ENCODE results near the gene SPAG9. TPM values are rescaled to one million over a fixed set of nuclear protein-coding genes. Genes with fewer than 3 reads are reported as not detected.

Gene SPAG9
- total RNA-seq, 2 donors from 2014 or later = 54.7 to 115 TPM

DNA sequence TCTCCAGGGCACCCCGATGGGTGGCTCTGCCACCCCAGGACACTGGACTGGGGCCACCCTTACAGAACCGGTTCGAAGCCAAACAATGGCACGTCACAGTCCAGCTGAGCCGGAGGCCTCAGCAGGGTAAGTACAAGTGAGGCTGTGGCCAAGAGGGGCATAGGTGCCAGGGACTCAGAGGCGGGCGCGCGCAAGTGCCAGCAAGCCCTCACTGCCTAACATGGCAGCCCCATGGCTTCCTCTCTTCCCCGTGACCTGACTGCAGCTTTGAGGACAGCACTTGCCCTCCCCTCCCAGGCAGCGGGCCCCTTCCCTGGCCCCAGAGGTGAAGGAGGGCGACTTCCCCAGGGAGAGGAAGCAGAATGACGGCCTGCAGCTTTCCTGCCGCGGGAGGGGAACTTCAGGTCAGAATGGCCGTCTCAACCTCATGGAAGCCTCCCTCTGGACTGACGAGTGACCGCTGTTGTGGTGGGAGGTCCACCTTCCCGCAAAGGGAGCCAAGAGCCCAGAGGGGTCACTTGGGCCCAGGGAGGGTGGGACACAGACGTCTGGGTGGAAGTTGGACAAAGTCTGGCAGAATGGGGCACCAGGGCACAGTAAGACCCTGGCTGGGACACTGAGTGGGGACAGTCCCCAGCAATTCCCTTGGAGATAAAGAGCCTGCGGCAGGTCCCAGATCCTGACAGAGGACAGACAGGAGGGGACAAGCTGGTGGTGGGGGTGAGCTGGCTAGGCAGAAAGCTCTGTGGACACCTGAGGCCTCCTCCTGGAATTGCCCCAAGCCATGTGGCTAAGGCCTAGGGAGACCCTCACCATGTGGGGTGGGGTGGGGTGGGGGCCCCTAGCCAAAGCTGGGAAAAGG, 202.4 kb downstream of the SPAG9 start:
- DNase-seq (ENCODE audit: low spot score in 2 of 2) (no peak), ATAC-seq (no peak)
- H3K9me3 Mint-ChIP-seq = peaks cover 0 to 5% of the 10 kb centered on the region in 2 donors
- H3K36me3 Mint-ChIP-seq = no peaks in the 10 kb centered on the region
- H3K27ac Mint-ChIP-seq = peak overlapping the region; percentile 50 to 96

DNA sequence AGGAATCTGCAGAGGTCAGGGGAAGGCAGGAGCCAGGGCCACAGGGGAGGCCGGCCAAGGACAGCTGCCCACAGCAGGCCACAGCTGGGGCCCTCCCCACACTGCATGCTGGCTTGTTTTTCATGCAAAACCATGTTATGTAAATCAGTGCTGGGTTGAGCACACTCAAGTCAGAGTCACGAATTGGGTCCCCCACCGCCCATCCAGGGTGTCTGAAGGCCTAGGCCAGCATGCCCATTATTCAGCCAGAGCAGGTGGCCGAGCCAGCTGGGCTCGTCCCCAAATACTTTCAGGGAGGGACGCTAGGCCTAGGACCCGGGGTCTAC, 203.3 kb downstream of the SPAG9 start:
- no peak for DNase-seq (ENCODE audit: low spot score in 2 of 2)
- H3K27ac Mint-ChIP-seq = no peak overlapping the region
- peaks cover 0 to 5% of the 10 kb centered on the region in 2 donors for H3K9me3 Mint-ChIP-seq
- no peak for ATAC-seq
- no peaks in the 10 kb centered on the region for H3K36me3 Mint-ChIP-seq

DNA sequence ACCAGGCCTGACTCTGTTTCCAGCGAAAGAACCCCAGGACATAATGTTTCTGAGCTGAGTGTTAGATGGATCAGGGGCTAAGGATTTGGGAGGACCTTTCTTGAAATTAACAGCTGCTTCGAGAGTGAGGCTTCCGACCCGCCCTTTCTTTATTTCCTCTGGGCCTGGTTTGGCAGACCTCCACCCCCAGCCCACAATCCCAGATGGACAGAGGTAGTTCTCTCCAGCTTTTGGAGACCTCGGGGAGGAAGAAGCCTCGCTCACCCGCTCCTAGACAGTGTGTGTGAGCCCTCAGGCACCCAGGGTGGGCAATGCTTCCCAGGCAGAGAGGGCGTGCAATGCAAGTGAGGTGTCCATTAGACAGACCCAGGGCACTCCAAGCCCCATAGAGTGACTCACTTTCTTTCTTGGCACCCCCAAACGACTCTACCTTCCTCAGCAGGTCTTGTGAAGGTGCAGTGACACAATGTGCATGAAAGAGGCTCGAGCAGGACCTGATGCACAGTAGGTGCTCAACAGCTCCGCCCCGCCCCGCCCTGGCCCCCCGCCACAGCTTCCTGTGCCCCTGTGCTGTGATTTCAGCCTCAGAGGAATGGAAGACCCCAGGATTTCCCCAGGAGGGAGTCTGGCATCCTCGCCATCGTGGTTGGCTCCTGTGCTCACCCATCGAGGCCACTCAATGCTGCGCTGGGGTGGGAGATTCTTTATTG, 203.8 kb downstream of the SPAG9 start:
- no peak for ATAC-seq
- Mint-ChIP-seq H3K27ac (peak overlapping the region in 1 of 2 donors; percentile 87), H3K9me3 (peaks cover 0 to 5% of the 10 kb centered on the region in 2 donors), H3K36me3 (no peaks in the 10 kb centered on the region)
- no peak for DNase-seq (ENCODE audit: low spot score in 2 of 2)

DNA sequence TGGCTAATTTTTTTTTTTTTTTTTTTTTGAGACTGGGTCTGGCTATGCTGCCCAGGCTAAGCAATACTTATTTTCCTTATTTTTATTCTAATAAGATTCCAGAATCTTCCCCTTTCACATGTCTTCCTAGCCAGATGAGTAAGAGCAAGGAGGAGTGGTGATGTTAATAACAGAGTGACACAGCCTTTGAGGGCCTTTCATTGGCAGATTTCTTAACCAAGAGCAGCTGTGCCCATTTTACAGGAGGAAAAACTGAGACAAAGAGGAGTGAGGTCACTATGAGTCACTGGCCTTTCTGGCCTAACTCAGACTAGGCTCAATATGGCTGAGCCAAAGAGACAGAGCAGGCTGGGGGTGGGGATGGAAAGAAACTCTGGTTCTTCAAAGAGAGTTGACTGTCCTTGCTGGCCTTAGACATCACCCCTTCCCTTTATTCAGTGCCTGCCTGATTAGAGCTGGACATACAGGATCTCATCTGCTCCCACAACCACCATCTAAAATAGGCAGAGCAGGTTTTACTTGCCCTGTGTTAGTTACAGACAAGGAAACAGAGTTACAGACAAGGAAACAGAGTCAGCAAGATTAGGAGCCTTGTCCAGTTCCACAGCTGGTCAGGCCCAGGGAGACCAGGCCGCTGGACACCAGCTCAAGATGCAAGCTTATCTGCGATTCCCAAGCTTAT, 204.5 kb downstream of the SPAG9 start:
- H3K9me3 Mint-ChIP-seq = peaks cover 0 to 5% of the 10 kb centered on the region in 2 donors
- peak overlapping the region in 1 of 2 donors; percentile 87 for H3K27ac Mint-ChIP-seq
- peak; percentile 31 to 84 for ATAC-seq
- no peaks in the 10 kb centered on the region for H3K36me3 Mint-ChIP-seq
- DNase-seq (ENCODE audit: low spot score in 2 of 2) = peak in 1 of 2 donors; percentile 75

DNA sequence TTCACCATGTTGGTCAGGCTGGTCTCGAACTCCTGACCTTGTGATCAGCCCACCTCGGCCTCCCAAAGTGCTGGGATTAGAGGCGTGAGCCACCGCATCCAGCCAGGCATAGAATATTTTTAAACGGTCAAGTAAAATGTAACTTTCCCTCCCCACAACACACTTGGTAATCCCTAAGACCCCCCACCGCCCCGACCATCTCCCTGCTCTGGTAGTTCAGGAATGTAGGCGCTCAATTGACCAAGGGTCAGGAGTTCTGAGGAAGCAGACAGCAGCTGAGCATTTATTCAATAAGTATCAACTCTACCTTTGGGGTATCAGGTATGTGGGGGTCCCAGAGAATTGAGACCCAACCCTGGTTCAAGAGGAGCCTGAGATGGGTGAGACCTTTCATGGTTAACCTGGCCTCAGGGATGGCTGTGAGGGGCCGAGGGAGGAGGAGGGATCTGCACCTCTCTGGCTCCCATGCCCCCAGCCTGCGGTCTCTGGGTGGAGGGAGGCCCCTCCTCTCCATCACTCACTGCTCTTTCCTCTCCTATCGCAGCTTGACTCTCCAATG, 206.1 kb downstream of the SPAG9 start:
- peaks cover 0 to 5% of the 10 kb centered on the region in 2 donors for H3K9me3 Mint-ChIP-seq
- ATAC-seq (no peak), DNase-seq (ENCODE audit: low spot score in 2 of 2) (no peak)
- peak overlapping the region in 1 of 2 donors; percentile 87 for H3K27ac Mint-ChIP-seq
- no peaks in the 10 kb centered on the region for H3K36me3 Mint-ChIP-seq

DNA sequence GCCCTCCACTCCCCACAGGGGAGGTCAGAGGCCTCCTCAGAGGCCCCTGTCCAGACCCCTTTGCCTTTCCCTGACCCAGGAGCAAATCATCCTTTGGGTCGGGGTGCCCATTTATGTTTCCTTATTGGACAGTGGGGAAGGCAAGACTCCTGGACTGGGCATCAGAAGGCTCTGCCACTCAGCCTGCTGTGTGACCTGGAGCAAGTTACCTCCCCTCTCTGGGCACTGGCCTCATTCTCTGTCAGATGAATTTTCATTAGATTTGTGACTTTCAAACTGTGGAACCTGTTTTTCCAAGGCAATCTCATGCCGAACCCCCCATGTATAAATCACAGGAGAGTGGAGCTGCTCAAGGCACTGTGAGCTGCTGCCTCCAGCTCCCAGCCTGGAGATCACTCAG, 207.5 kb downstream of the SPAG9 start:
- Mint-ChIP-seq H3K9me3 (peaks cover 0 to 5% of the 10 kb centered on the region in 2 donors), H3K27ac (no peak overlapping the region), H3K36me3 (no peaks in the 10 kb centered on the region)
- ATAC-seq = no peak
- no peak for DNase-seq (ENCODE audit: low spot score in 2 of 2)

Other genes starting within 250 kb of the SPAG9 start
- 100 to 1,000 TPM; 100 to 282 TPM for gene NME1, start 32.7 kb upstream of the SPAG9 start, total RNA-seq
- 100 to 1,000 TPM; 711 to 815 TPM for gene NME2, start 45.5 kb upstream of the SPAG9 start, total RNA-seq
- 10 to 100 TPM; 11.3 to 16.5 TPM for gene MBTD1, start 139.2 kb upstream of the SPAG9 start, total RNA-seq
- 10 to 100 TPM; 44.1 to 56.3 TPM for gene UTP18, start 139.7 kb upstream of the SPAG9 start, total RNA-seq

Measured in activated naive CD4-positive, alpha-beta T cell treated with anti-CD3 and anti-CD28 coated beads, Interleukin-2, amount 50 U/mL, for 72 hours (primary cell).